ENCODE measurements around the gene CKAP5. TPM values are rescaled to one million over a fixed set of nuclear protein-coding genes. Genes with fewer than 3 reads are reported as not detected.
A peak's percentile ranks its signal among the peaks of the same experiment; 100 is the strongest.

The CKAP5 gene
- total RNA-seq, 2 donors from 2014 or later = 34.7 to 37.1 TPM

- H3K4me1 ChIP-seq (ENCODE audit: control insufficient read depth in 1 of 2, low read depth in 2 of 2) = peaks cover 48 to 57% of the 10 kb centered on the region in 2 donors
- no peak for TF ChIP-seq CTCF (IDR thresholded peaks at IDR 0.05)
- H3K4me3 ChIP-seq = peak overlapping the region; percentile 15
- ATAC-seq (ENCODE audit: insufficient number of reproducible peaks, low FRiP score, low read depth) (peak; percentile 53), DNase-seq (ENCODE audit: low spot score) (no peak)
- peak overlapping the region; percentile 77 to 95 for H3K27ac ChIP-seq
- H3K36me3 ChIP-seq = peaks cover 62% of the 10 kb centered on the region
- no peaks in the 10 kb centered on the region for H3K9me3 ChIP-seq
- H3K27me3 ChIP-seq (replicated peaks; ENCODE audit: insufficient read depth) = no peaks in the 10 kb centered on the region
These were observed 152.5 kb downstream of the CKAP5 start for GRCh38 chr11:46693597-46694012.

Other genes starting within 250 kb of the CKAP5 start
- 1 to 10 TPM in 1 of 2 donors, not detected in 1; 1.1 TPM for gene HARBI1, start 229.1 kb downstream of the CKAP5 start, total RNA-seq
- gene ATG13, start 228.7 kb downstream of the CKAP5 start, total RNA-seq = 100 to 1,000 TPM; 121 to 144 TPM
- 100 to 1,000 TPM; 106 to 159 TPM for gene ARHGAP1, start 145.7 kb downstream of the CKAP5 start, total RNA-seq
- 10 to 100 TPM in 1 of 2 donors, 1 to 10 TPM in 1; 5.9 to 11.9 TPM for gene ZNF408, start 145.2 kb downstream of the CKAP5 start, total RNA-seq
- gene F2, start 127.1 kb downstream of the CKAP5 start, total RNA-seq = not detected
- gene LRP4, start 72.3 kb upstream of the CKAP5 start, total RNA-seq = 10 to 100 TPM in 1 of 2 donors, 1 to 10 TPM in 1; 8.4 to 21.2 TPM
- gene CSTPP1, start 90.5 kb upstream of the CKAP5 start, total RNA-seq = 10 to 100 TPM; 23.4 to 27.6 TPM